PC-3 (cell line): ENCODE measurements around the gene NTN1. TPM values are rescaled to one million over a fixed set of nuclear protein-coding genes. Genes with fewer than 3 reads are reported as not detected.

ENCODE experiments used
- ATAC-seq: fragments of 200-7000 bp; cut with Tn5 transposase; 2 replicates; pipeline ENCODE4 v1.9.1; 2020; ENCODE audit warnings: mild to moderate bottlenecking, moderate library complexity
- BruUV-seq: library from RNA; stranded (reverse); fragments of 400-500 nt; replicated peaks from 2 replicates; lab custom pipeline; 2021; lab: Mats Ljungman, UMichigan
- CTCF ChIA-PET: fragments of 300-600 bp; sonication (Branson Sonifier 250); formaldehyde crosslinking; loops from one replicate; lab custom pipeline; 2022; ENCODE audit warnings: antibody characterized with exemption; lab: Charles Lee
- POLR2A ChIA-PET: fragments of 300-600 bp; sonication (Branson Sonifier 250); formaldehyde crosslinking; loops from one replicate; lab custom pipeline; 2022; ENCODE audit warnings: antibody characterized with exemption; ENCODE audit not compliant: unreplicated experiment; lab: Charles Lee
- DNase-seq: peaks from one replicate; pipeline ENCODE4 v3.0.0-alpha.2; 2015
- H2AFZ ChIP-seq: fragments of 300-600 bp; sonication (generic); 2 replicates; pipeline ENCODE4 v1.6.0; 2016; ENCODE audit warnings: antibody characterized with exemption, low read length
- H3F3A ChIP-seq: fragments of 300-600 bp; sonication (generic); one replicate; pipeline ENCODE4 v1.6.0; 2017; ENCODE audit warnings: antibody characterized with exemption, low read length, control low read depth, mild to moderate bottlenecking; ENCODE audit not compliant: unreplicated experiment
- H3K27ac ChIP-seq: fragments of 300-600 bp; sonication (generic); 2 replicates; pipeline ENCODE4 v1.5.1; 2016; ENCODE audit warnings: mild to moderate bottlenecking, low read length
- H3K27me3 ChIP-seq: fragments of 300-600 bp; sonication (generic); 2 replicates; pipeline ENCODE4 v1.6.1; 2016; ENCODE audit warnings: low read length, mixed read lengths
- H3K36me3 ChIP-seq: fragments of 300-600 bp; sonication (generic); 2 replicates; pipeline ENCODE4 v1.6.1; 2016; ENCODE audit warnings: low read depth, mixed run types, low read length, mixed read lengths
- H3K4me1 ChIP-seq: fragments of 300-600 bp; sonication (generic); 2 replicates; pipeline ENCODE4 v1.5.1; 2016; ENCODE audit warnings: low read length; ENCODE audit not compliant: insufficient read depth
- H3K4me2 ChIP-seq: fragments of 300-600 bp; sonication (generic); 2 replicates; pipeline ENCODE4 v1.6.0; 2016; ENCODE audit warnings: low read length
- H3K4me3 ChIP-seq: fragments of 300-600 bp; sonication (generic); 2 replicates; pipeline ENCODE4 v1.5.1; 2016; ENCODE audit warnings: mild to moderate bottlenecking, low read length, mixed read lengths
- H3K79me2 ChIP-seq: fragments of 300-600 bp; sonication (generic); 2 replicates; pipeline ENCODE4 v1.6.1; 2017; ENCODE audit warnings: low read length, mixed read lengths
- H3K9ac ChIP-seq: fragments of 300-600 bp; sonication (generic); 2 replicates; pipeline ENCODE4 v1.6.0; 2016; ENCODE audit warnings: mild to moderate bottlenecking, low read length
- H3K9me2 ChIP-seq: fragments of 300-600 bp; sonication (generic); replicated peaks from 2 replicates; pipeline ENCODE4 v1.6.1; 2016; ENCODE audit warnings: mixed run types, low read length, mixed read lengths
- H3K9me3 ChIP-seq: fragments of 300-600 bp; sonication (generic); 2 replicates; pipeline ENCODE4 v1.6.1; 2016; ENCODE audit warnings: low read length, mixed read lengths
- H4K20me1 ChIP-seq: fragments of 300-600 bp; sonication (generic); 2 replicates; pipeline ENCODE4 v1.6.1; 2016; ENCODE audit warnings: low read length, mixed read lengths
- CTCF ChIP-seq: fragments of 300-600 bp; sonication (generic); conservative IDR thresholded peaks from 2 replicates; pipeline ENCODE4 v1.5.1; 2017; ENCODE audit warnings: antibody characterized with exemption, low read depth, mild to moderate bottlenecking, low read length
- EZH2 ChIP-seq: fragments of 300-600 bp; sonication (generic); IDR thresholded peaks from one replicate; pipeline ENCODE4 v1.6.1; 2017; ENCODE audit warnings: antibody characterized with exemption, mild to moderate bottlenecking, low read length; ENCODE audit not compliant: unreplicated experiment
- EZH2phosphoT487 ChIP-seq: fragments of 300-600 bp; sonication (generic); IDR thresholded peaks from 2 replicates; pipeline ENCODE4 v1.6.1; 2018; ENCODE audit warnings: mild to moderate bottlenecking, antibody characterized with exemption, low read length, borderline replicate concordance
- intact Hi-C: fragments of 100-400 bp; cut with micrococcal nuclease; formaldehyde crosslinking; loops from 2 replicates; pipeline ENCODE4 v1.9.0; 2023
- total RNA-seq: library from RNA; depleted of rRNA; stranded (reverse); fragments of >200 nt; gene quantifications from 2 replicates; pipeline ENCODE4 v1.2.3, GENCODE V29; 2014

Gene NTN1
- total RNA-seq, 1 experiment from 2014 or later: 0.22 TPM

GRCh38 chr17:9170336-9170735 lies 149.0 kb downstream of the NTN1 start:
- TF ChIP-seq EZH2 (no peak), EZH2phosphoT487 (no peak), CTCF (no peak)
- Histone ChIP-seq H3K9me2 (no peaks in the 10 kb centered on the region), H4K20me1 (no peaks in the 10 kb centered on the region), H3K27ac (no peak overlapping the region), H3K4me1 (no peaks in the 10 kb centered on the region), H3K9ac (no peak overlapping the region), H3K79me2 (no peaks in the 10 kb centered on the region), H3K36me3 (no peaks in the 10 kb centered on the region), H3K27me3 (no peaks in the 10 kb centered on the region; the same call in 1 of the 2 replicates), H3K9me3 (no peaks in the 10 kb centered on the region), H3K4me2 (no peak overlapping the region), H3F3A (no peaks in the 10 kb centered on the region), H2AFZ (no peak overlapping the region), H3K4me3 (no peak overlapping the region)
- ChIA-PET CTCF (no interaction called here), POLR2A (no interaction called here)
- no peak for DNase-seq
- BruUV-seq: no TSS peak
- ATAC-seq: no peak
- intact Hi-C loops: no loop called here

- Histone ChIP-seq H3K9me2 (no peaks in the 10 kb centered on the region), H3F3A (no peaks in the 10 kb centered on the region), H3K4me1 (no peaks in the 10 kb centered on the region), H2AFZ (no peak overlapping the region), H3K4me3 (no peak overlapping the region), H3K27me3 (no peaks in the 10 kb centered on the region; the same call in 1 of the 2 replicates), H3K79me2 (no peaks in the 10 kb centered on the region), H3K27ac (no peak overlapping the region), H3K4me2 (no peak overlapping the region), H3K9ac (no peak overlapping the region), H3K9me3 (no peaks in the 10 kb centered on the region), H4K20me1 (no peaks in the 10 kb centered on the region), H3K36me3 (no peaks in the 10 kb centered on the region)
- intact Hi-C loops: no loop called here
- ChIA-PET POLR2A (no interaction called here), CTCF (no interaction called here)
- no peak for ATAC-seq
- no TSS peak for BruUV-seq
- no peak for DNase-seq
- TF ChIP-seq CTCF (no peak), EZH2 (no peak), EZH2phosphoT487 (no peak)
Observed at GRCh38 chr17:9170853-9171252, 149.5 kb downstream of the NTN1 start.

- no peaks in the 10 kb centered on the region for H3K79me2 ChIP-seq
- ChIA-PET POLR2A (no interaction called here), CTCF (no interaction called here)
- DNase-seq (no peak), ATAC-seq (no peak)
- no peak overlapping the region for H3K4me3 ChIP-seq
- no peaks in the 10 kb centered on the region for H3K4me1 ChIP-seq
- no peaks in the 10 kb centered on the region for H3K27me3 ChIP-seq
- H4K20me1 ChIP-seq: no peaks in the 10 kb centered on the region
- TF ChIP-seq EZH2 (no peak), CTCF (no peak), EZH2phosphoT487 (no peak)
- no peak overlapping the region for H3K27ac ChIP-seq
- H3K4me2 ChIP-seq: no peak overlapping the region
- no peaks in the 10 kb centered on the region for H3K9me3 ChIP-seq
- H3F3A ChIP-seq: no peaks in the 10 kb centered on the region
- intact Hi-C loops: no loop called here
- no peak overlapping the region for H3K9ac ChIP-seq
- no TSS peak for BruUV-seq
- no peaks in the 10 kb centered on the region for H3K36me3 ChIP-seq
- no peak overlapping the region for H2AFZ ChIP-seq
- no peaks in the 10 kb centered on the region for H3K9me2 ChIP-seq
Observed at GRCh38 chr17:9173386-9173983, 152.2 kb downstream of the NTN1 start.
